Activated CD8-positive, alpha-beta memory T cell treated with anti-CD3 and anti-CD28 coated beads, Interleukin-2, amount 50 U/mL, for 48 hours (primary cell): Measurements from ENCODE around the gene PRKAG1.
A peak's percentile ranks its signal among the peaks of the same experiment; 100 is the strongest.

Experiments used
- DNase-seq: peaks from one replicate; pipeline ENCODE4 v3.0.0-alpha.2; 2020

The PRKAG1 gene

DNA sequence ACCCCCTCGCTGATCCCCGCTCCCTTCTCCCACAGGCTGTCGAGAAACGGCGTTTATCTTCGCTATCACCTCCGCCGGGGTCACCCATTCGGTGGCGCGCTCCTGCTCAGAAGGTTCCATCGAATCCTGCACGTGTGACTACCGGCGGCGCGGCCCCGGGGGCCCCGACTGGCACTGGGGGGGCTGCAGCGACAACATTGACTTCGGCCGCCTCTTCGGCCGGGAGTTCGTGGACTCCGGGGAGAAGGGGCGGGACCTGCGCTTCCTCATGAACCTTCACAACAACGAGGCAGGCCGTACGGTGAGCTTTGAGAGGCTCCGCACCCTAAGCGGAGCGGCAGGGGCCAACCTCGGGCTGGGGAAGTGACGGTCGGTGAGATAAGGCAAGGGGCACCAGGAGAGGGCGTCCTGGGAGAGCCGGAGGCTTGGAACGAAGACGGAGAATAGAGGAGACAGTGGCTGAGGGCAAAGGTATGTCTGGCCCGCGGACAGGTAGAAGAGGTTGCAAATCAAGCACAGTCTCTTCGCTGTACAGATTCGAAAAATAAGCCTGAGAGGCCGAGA, 38.1 kb downstream of the PRKAG1 start:
- DNase-seq = peak; percentile 72

DNA sequence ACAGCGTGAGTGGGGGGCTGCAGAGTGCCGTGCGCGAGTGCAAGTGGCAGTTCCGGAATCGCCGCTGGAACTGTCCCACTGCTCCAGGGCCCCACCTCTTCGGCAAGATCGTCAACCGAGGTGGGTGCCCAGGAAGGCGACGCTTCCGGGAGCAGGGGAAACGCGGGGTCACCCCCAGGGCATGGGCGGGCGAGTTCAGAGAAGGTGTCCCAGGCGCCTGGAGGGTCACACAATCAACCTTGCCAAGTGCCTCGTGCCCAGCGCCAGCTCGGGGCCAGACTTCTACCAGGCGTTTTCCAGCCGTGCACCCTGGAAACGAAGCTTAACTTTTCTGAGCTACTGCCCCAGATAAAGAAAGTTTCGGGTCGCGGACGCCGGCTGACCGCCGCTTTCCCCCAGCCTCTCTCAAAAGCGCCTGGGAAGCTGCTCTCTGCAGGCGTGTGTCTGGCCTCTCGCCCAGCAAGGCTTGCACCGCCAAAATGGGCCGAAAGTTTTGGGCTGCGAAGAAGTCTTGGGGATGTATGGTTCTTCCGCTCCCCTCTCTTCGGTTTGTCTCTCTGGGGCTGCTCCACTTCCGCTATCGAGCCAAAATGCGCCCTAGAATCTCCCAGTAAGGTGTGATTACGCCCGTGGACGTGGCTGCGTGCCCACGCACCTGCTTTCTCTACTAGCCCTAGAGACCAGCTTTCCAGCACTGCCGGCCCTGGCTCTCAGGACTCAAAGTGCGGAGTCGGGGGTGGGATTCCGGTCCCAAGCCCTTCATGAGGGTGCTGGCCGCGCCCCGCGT, 38.8 kb downstream of the PRKAG1 start:
- DNase-seq = peak; percentile 71

DNA sequence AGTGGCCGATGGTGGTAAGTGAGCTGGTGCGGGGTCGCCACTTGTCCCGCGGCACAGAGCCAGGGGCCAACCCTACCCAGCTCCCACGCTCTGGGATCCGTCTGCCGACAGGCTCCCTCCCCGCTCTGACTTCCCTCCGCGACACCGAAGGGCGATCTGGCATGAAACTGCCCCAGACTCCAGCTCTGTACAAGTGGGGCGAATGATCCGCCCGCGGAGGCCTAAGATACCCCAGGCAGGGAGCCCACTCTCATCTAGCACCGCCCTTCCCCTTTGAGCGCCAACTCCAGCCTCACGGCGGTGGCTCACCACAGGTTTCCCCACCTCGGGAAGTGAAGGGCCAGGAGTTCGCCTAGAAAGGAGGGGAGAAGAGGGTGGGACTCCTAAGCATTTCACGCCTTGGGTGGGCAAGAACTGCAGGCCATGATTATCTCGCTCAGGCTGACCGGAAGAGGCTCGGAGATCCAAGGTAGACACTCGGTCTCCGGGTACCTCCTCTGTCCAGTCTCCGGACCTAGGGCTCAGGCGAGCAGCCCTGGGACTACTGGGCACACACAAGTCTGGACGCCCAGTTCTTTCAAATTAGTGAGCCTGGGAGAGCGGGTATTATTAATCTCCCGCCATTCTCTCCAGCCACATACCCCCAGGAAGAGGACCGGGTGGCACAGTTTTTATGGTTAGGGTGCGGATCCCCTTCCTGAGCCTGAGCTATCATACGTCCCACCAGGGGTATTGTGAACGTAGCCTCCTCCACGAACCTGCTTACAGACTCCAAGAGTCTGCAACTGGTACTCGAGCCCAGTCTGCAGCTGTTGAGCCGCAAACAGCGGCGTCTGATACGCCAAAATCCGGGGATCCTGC, 39.6 kb downstream of the PRKAG1 start:
- no peak for DNase-seq

DNA sequence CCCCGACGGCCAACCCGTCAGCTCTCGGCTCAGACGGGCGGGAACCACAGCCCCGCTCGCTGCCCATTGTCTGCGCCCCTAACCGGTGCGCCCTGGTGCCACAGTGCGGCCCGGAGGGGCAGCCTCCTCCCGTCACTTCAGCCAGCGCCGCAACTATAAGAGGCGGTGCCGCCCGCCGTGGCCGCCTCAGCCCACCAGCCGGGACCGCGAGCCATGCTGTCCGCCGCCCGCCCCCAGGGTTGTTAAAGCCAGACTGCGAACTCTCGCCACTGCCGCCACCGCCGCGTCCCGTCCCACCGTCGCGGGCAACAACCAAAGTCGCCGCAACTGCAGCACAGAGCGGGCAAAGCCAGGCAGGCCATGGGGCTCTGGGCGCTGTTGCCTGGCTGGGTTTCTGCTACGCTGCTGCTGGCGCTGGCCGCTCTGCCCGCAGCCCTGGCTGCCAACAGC, 40.3 kb downstream of the PRKAG1 start, which contains the start of gene WNT1:
Gene WNT1 (plus strand): TSS at position 32 of the 450 bp plus-strand sequence. CDS start 329 bp downstream, at position 361.
- no peak for DNase-seq

DNA sequence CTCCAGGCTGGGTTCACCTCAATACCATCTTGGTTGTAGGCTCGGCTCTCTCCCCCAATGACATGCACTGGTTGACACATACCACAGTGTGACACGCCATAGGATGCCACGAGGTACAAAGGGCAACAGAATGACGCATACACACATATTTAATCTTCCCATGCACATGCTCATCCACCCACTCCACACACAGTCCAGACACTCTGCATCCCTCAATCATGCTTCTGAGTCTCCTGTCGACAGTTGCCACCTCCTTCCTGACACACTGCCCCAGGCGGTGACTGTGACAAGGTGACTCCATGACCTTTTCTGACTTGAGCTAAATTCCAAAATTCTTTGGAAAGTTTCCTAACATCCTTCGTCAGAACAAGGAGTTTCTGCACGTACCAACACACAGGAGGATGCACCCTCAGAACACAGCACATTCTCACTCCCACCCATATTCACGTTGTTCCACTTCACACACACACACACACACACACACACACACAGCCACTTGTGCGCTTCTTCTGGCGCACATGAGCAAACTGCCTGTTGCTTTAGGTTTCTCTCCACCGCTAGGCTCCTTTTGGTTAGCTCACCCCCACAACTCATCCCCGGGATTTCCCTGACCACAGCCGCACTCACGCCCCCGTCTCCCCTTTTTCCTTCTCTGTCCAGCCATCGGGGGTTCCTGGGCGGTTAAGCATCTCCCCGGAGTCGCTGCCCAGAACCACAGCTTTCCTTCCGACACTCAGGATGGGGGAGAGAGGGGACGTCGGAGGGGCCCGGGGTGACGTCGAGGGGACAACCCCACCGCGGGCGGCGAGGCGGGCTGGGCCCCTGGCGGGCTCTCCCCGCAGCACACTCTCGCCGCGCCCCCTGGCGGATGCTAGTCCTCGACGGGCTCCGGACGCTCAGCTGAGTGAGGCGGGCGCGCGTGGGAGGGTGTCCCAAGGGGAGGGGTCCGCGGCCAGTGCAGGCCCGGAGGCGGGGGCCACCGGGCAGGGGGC, 41.0 kb downstream of the PRKAG1 start:
- peak; percentile 95 for DNase-seq

DNA sequence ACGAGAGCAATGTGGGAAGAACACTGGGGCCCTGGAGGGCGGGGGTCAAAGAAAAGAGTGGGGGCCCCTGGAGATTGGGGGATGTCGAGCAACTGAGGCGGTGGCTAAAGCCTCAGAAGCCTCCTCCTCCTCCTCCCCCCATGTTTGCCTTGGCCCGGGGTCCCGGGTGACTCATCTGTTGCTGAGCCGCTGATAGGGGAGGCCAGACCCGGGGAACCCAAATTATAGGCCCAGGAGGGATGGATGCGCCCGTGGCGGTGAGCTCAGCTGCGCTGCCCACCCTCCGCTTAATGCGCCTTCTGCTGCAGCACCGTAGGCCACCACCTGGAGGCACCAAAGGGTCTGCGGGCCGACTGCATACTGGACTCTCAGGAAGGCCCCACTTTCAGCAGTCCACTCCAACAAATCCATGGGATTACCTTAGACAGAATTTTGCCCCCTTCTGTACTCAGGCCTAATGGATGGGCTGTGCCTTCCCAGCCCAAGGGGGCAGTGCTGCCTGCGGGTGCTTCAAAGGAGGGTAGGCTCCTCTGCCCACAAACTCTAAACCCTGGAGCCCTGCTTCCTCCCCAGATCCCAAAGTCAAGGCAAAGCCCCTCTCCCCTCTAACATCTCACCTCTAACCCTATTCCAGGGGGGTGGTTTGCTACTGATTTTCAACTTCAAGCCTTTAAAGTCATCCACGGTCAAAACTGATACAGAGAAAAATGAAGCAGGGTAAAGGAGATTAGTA, 44.5 kb downstream of the PRKAG1 start:
- DNase-seq = peak; percentile 71

DNA sequence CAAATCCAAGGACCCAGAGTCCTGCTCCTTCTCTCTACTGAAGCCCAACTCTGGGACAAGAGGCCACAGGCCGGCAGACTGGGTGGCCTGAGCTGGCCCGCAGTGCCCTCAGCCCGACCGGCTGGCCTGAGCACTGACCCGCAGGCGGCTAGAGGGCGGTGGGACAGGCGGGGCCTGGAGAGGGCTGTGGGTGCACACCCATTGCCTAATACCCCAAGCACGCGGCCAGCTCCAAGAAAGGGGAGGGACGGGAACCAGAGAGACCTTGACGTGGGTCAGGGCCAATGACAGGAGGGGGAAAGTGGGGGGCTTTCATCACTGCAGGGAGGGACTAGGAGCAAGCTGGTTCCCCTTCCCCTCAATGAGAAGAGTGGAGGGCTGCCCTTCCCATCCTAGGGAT, 45.0 kb downstream of the PRKAG1 start:
- DNase-seq = no peak

DNA sequence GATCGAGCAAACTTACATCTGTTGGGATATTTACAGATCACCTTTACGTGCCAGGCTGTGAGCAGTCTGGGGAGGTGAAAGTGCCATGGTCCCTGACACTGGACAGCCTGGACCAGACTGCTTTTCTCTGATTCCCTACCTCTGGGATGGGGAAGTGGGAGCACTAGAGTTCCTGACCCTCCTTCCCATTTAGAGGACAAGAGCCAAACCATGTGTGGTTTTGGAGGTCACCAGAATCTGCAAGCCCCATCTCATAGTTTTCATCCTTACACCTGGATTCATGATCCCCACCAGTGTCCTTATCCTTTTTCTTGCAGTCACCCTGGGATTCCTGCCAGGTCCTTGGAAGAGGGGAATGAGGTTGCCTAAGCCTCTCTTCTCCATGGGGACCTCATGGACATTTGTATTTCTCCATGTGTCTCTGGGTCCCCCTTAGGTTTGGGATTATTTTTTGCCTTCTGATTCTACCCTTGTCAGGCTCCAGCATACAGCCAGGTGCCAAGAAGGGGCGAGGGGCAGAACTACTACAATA, 45.6 kb downstream of the PRKAG1 start:
- no peak for DNase-seq

DNA sequence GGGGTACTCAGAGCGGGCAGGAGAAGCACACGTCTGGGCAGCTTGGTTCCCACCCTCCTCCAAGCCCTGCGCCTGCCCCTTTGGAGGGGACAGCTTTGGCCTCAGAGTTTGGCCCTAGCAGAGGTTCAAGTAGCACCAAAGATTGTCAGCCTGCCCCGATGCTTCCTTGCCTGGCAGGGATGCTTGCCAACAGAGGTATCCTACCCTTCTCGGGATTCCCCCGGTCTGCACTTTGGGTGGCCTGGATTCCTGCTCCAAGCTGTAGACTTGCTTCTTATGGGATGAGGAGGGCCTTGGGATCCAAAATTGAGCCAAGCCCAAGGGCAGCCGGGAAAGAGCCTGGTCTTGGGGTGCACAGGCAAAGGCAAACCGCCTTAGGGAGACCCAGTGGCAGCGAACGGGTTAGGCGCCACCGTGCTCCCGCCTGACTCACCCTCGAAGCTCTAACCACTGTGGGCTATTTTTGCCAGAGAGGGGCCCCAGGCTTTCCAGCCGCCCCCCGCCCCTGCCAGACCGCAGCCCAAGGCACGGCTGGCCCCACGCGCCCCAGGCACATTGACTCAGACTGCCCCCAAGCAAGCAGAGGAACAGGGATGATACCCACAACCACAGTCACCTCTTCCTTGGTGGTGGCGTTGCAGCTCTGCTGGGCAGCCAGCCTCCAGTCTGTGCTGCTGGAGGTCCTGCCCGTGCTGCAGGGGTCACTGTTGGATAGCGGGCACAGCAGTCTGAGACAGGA, 46.2 kb downstream of the PRKAG1 start:
- DNase-seq = peak; percentile 79

DNA sequence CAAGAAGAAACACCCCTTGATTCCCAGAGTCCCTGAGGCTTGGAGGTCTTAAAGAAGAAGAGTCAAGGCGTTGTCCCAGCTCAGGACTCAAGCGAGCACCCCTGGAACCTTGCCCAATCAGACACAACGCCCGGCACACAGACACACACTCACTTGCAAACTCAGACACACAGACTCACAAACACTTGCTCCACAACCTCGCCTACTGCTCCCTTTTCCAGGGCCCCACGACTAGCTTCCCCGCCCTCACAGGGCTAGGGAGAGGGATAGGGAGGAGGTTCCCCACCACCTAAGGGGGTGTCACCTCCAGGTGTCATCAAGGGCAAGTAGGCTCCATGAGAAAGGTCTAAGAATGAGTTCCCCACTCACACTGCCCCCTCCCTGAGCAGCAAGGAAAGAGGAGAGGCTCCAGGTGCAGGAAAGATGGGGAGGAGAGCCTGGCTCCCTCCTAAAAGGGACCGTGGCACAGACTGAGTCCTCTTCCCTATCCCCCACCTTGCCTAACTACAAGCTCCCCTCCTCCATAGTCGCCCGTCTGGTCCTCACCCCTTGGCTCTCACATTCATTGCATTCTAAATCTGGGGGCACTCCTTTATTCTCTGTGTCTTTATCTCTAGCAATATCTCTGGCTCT, 47.8 kb downstream of the PRKAG1 start:
- no peak for DNase-seq

DNA sequence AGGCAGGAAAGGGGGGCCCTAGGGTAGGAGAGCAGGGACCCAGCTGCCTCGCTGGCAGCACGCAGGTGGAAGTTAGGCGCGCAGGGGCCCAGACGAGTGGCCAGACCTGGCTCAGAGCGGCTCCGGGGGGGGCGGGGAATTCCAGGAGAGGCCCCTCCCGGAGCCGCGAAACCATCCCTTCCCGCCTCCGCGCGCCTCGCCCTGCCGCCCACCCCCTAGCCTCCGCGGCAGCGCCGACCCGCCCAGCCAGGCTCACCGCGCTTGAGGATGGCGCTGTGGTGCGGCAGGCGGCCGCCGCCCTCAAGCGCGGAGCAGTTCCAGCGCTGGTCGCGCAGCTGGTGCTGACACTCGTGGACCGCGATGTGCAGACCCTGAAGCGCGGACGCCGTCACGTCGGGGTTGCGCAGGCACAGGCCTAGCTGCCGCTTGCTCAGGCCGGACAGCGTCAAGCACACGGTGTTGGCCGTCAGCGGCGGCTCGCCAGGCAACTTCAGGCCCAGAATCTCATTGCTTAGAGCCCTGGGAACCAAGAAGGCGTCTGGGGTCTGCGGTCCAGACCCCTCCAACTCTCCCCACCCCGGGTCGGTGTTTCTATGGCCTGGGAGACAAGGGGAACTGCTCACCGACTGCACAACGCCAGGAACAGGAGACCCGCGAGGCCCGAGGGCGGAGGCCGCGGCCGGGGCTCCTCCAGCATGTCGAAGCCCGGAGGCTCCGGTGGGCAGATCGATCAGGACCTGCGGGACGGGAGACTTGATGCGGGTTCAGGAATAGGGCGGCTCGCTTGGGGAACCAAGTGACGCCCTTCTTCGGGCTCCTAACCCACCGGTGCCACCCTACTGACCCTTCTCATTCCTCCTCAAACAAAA, 48.5 kb downstream of the PRKAG1 start:
- DNase-seq = no peak

DNA sequence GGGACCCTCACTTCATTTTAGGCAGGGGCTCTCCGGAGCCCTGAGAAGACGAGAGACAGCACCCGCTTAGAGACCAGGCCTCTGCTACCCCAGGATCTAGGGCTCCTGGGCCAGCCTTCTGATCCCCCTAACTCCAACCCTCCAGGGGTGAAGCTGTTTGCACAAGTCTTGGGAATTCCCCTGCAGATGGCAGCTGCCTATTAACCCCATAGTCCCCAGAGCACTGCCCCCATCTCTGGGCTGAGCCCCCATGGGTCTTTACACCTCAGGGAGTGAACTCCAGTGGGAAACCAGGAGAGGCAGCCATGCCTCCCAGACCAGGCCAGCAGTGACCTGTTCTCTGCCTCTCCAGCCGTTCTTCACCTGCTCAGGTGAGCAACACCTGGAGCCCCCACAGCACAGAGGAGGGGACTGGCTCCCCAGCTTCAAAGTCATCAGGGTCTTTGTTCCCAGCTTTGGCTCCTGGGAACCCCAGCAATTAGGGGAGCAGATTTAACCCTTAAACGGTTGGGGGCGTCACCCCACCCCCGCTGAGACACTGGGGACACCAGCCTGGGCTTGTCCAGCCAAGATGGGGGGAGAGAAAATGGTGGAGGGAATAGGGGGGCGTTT, 49.3 kb downstream of the PRKAG1 start:
- no peak for DNase-seq

DNA sequence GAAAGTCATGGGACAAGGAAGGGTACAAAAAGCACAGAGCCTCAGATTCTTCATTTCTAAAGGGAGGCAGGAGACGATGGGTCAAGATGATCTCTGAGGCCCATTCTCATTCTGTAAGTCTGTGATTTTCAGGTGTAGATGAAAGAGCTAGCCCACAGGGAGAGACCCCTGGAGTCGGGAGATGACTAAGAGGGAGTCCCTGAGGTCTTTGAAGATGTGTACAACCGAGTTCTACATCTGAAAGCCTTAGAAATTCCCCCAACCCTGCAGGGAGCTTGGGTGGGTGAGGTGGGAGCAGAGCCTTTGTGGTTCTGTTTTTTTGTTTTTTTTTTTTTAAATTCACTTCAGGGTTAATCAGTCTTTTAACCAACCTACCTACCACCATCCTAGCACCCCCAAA, 50.1 kb downstream of the PRKAG1 start:
- no peak for DNase-seq

DNA sequence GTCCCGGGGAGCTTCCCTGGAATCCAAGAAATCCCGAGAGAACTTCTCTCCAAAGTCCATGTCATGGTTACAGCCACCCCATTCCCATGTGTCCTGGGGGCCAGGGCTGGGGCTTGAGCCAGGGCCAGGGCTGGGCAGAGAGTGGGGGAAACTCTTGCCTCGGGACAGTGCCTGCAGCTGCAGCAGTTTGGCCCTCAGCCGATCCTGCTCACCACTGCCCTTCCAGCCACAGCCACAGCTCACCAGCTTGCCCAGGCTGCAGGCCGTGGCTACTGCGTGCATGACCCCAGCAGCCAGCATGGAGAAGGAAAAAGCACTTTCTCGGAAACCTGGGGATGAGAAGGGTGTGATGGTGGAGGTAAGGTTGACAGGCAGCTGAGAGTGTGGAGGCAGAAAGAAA, 50.6 kb downstream of the PRKAG1 start:
- no peak for DNase-seq

DNA sequence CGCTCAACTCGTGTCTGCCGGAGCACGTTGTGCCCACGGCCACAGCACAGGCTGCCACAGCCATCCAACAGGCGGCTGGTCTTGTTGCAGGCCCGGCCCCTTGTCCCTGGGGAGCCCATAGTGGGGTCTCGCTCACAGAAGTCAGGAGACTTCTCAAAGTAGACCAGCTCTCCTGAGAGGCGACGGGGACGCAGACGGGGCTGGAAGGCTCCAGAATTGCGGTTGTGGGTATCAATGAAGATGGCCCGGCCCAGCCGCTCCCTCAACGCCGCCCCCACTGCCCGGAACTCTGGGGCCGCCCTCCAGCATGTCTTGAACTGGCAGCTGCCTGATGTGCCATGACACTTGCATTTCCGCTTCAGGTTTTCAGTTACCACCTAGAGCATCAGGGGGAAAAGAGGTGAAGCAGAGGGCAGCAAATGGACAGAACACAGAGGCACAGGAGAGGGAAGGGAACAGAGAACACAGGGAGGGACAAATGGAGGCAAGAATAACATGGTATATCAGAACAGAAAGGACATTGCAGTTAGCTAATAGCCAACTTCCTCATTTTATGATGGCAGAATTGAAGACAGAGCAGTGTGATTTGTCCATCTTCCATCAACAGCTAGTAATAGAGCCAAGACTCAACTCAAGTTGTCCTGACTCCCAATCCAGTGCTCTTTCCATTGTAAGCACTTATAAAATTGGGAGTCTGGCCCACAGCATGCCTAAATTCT, 52.2 kb downstream of the PRKAG1 start:
- no peak for DNase-seq

DNA sequence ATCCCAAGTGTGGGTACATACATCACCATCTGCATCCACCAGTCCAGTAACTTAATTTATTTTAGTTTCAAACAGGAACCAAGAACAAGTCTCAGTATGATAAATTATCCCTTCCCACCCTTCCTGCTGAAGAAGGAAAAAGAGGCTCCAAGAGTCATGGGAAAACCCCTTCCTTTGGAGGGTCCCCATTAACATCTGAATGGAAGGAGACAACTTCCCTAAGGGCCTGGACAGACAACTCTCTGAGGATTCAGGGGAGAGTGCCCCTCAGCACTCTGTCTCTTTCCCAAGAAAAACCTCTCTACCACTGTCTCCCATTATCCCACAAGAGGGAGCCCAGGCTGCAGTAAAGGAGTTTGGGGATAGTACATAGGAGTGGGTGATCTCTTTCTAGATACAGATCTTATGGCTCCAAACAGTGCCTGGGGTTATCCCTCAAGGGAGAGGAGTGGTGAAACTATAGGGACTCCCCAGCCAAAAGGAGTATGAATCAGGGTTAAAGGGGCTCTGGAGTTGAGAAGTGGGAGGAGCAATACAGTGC, 53.2 kb downstream of the PRKAG1 start:
- DNase-seq = no peak

DNA sequence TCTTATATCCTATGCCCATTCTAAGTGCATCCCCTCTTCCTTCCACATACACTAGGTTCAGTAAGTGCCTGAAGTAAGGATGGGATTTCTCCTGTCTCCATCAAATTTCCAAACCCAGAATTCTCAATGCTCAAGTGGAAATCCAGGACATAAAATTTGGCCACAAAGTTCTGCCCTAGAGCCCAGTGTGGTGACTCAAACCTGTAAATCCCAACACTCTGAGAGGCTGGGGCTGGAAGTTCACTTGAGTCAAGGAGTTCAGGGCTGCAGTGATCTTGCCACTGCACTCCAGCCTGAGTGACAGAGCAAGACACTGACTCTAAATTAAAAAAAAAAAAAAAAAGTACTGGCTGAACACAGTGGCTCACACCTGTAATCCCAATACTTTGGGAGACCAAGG, 56.8 kb downstream of the PRKAG1 start:
- no peak for DNase-seq

DNA sequence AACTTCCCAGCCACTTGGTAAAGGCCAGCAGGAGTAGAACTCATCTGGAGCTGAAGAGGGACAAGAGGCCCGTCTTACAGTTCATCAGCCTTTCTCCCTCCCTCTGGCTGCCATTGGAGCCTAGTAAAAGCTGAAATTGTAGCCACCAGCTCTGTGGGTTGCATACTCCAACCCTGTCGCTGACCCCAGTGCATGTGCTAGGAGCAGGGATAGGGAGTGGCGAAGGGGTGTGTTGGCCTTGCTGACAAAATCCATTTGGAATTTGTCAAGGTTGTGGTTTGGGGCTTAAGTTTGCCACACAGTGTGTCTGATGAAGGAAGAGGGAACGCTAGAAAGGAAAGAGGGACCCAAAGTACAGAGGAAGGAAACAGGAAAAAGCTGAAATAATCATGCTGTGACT, 57.2 kb downstream of the PRKAG1 start:
- DNase-seq = no peak
